Neuronal stem cell (in vitro differentiated cells): Measurements from ENCODE around the gene PAPLN.
A peak's percentile ranks its signal among the peaks of the same experiment; 100 is the strongest.

ENCODE experiments used
- DNase-seq: peaks from one replicate; pipeline ENCODE4 v3.0.0-alpha.2; 2013; ENCODE audit warnings: low spot score
- H2AFZ ChIP-seq: one replicate; pipeline ENCODE4 v1.6.1; 2013; ENCODE audit warnings: mild to moderate bottlenecking, low read length, inconsistent platforms
- H2AK5ac ChIP-seq: 2 replicates; pipeline ENCODE4 v1.6.1; 2013; ENCODE audit warnings: low read depth, mild to moderate bottlenecking, inconsistent platforms, low read length, moderate library complexity, mixed read lengths
- H2BK120ac ChIP-seq: 2 replicates; pipeline ENCODE4 v1.6.1; 2013; ENCODE audit warnings: low read depth, mild to moderate bottlenecking, inconsistent platforms, low read length, moderate library complexity, mixed read lengths
- H2BK12ac ChIP-seq: one replicate; pipeline ENCODE4 v1.6.1; 2013; ENCODE audit warnings: low read length, inconsistent platforms
- H2BK15ac ChIP-seq: 2 replicates; pipeline ENCODE4 v1.6.1; 2013; ENCODE audit warnings: mild to moderate bottlenecking, low read length, inconsistent platforms, mixed read lengths
- H2BK5ac ChIP-seq: one replicate; pipeline ENCODE4 v1.6.1; 2013; ENCODE audit warnings: inconsistent platforms, mild to moderate bottlenecking, low read length, moderate library complexity
- H3K14ac ChIP-seq: one replicate; pipeline ENCODE4 v1.6.1; 2013; ENCODE audit warnings: low read length, inconsistent platforms
- H3K18ac ChIP-seq: 2 replicates; pipeline ENCODE4 v1.6.1; 2013; ENCODE audit warnings: low read length, inconsistent platforms
- H3K23ac ChIP-seq: 2 replicates; pipeline ENCODE4 v1.6.1; 2013; ENCODE audit warnings: low read depth, mild to moderate bottlenecking, mixed read lengths, low read length, inconsistent platforms; ENCODE audit not compliant: poor library complexity
- H3K27ac ChIP-seq: replicated peaks from 3 replicates; pipeline ENCODE4 v1.5.1; 2013; ENCODE audit warnings: low read length, inconsistent platforms
- H3K27me3 ChIP-seq, 3 experiments: 2 replicates each; pipeline ENCODE4 v1.6.1; 2013; ENCODE audit warnings: low read length in 3 of 3, mild to moderate bottlenecking in 2 of 3, inconsistent platforms in 1 of 3, low read depth in 1 of 3, mixed read lengths in 1 of 3, moderate library complexity in 1 of 3; ENCODE audit not compliant: control insufficient read depth in 3 of 3, insufficient read depth in 3 of 3
- H3K36me3 ChIP-seq, 2 donors: replicated peaks in 1 of 2; 2 replicates each; pipeline ENCODE4 v1.6.1; 2013; ENCODE audit warnings: low read length in 2 of 2; ENCODE audit not compliant: control insufficient read depth in 2 of 2, insufficient read depth in 2 of 2
- H3K4ac ChIP-seq: 2 replicates; pipeline ENCODE4 v1.6.1; 2013; ENCODE audit warnings: inconsistent platforms, mild to moderate bottlenecking, low read length, moderate library complexity
- H3K4me1 ChIP-seq, 2 donors: 1 replicate in 1 of 2; 2 replicates in 1 of 2; pipeline ENCODE4 v1.6.1; 2013; ENCODE audit warnings: low read length in 2 of 2, low read depth in 1 of 2; ENCODE audit not compliant: control insufficient read depth in 2 of 2, insufficient read depth in 1 of 2
- H3K4me2 ChIP-seq: one replicate; pipeline ENCODE4 v1.6.1; 2013; ENCODE audit warnings: mild to moderate bottlenecking, low read length, inconsistent platforms; ENCODE audit not compliant: insufficient read depth, poor library complexity, severe bottlenecking
- H3K4me3 ChIP-seq, 2 donors: 2 replicates each; pipeline ENCODE4 v1.5.1; 2013; ENCODE audit warnings: low read length in 2 of 2, mild to moderate bottlenecking in 2 of 2, inconsistent platforms in 1 of 2, moderate library complexity in 1 of 2
- H3K79me1 ChIP-seq: one replicate; pipeline ENCODE4 v1.6.1; 2013; ENCODE audit warnings: low read depth, mild to moderate bottlenecking, inconsistent platforms, low read length, moderate library complexity
- H3K9ac ChIP-seq: one replicate; pipeline ENCODE4 v1.6.1; 2013; ENCODE audit warnings: mild to moderate bottlenecking, low read depth, low read length, inconsistent platforms; ENCODE audit not compliant: poor library complexity
- H3K9me3 ChIP-seq, 2 donors: replicated peaks in 1 of 2; 2 replicates each; pipeline versions ENCODE3 to v1.6.1; 2013; ENCODE audit warnings: low read length in 2 of 2, mild to moderate bottlenecking in 2 of 2, inconsistent platforms in 1 of 2, low read depth in 1 of 2, mixed read lengths in 1 of 2, moderate library complexity in 1 of 2; ENCODE audit not compliant: control insufficient read depth in 2 of 2, insufficient read depth in 1 of 2
- H4K8ac ChIP-seq: one replicate; pipeline ENCODE4 v1.6.1; 2013; ENCODE audit warnings: low read depth, mild to moderate bottlenecking, inconsistent platforms, low read length, moderate library complexity
- H4K91ac ChIP-seq: one replicate; pipeline ENCODE4 v1.6.1; 2013; ENCODE audit warnings: low read length, low read depth, mild to moderate bottlenecking, inconsistent platforms; ENCODE audit not compliant: poor library complexity
- WGBS, 2 donors: extraction: QIAGEN DNeasy Blood & Tissue Kit; methylation state at CpG; one replicate each; pipeline ENCODE4 v1.1.7; 2013; ENCODE audit warnings: missing lambda C conversion rate in 2 of 2, mixed read lengths in 1 of 2; ENCODE audit not compliant: insufficient read length in 2 of 2, insufficient replicate concordance in 1 of 2; ENCODE audit errors: extremely low coverage in 2 of 2; 5-methylcytosine and 5-hydroxymethylcytosine counted together

PAPLN gene

GRCh38 chr14:73264080-73264884 lies 27.0 kb downstream of the PAPLN start:
- no peak overlapping the region for H2BK120ac ChIP-seq
- H2AK5ac ChIP-seq, result no peak overlapping the region
- H2BK15ac ChIP-seq, result no peak overlapping the region
- peaks cover 10 to 13% of the 10 kb centered on the region in 2 donors for H3K4me1 ChIP-seq
- H3K4ac ChIP-seq, result peak overlapping the region; percentile 13
- H3K9me3 ChIP-seq, result no peaks in the 10 kb centered on the region
- no peak overlapping the region for H2BK12ac ChIP-seq
- H2BK5ac ChIP-seq, result no peak overlapping the region
- H3K36me3 ChIP-seq, result peaks cover 0 to 34% of the 10 kb centered on the region in 2 donors
- no peak overlapping the region for H4K8ac ChIP-seq
- no CpG with 5 or more reads among the region's 23 CpGs for WGBS, 2 donors
- no peak overlapping the region for H3K4me2 ChIP-seq
- no peak overlapping the region for H3K27ac ChIP-seq
- DNase-seq, result no peak
- peaks cover 2% of the 10 kb centered on the region for H3K79me1 ChIP-seq
- no peak overlapping the region for H4K91ac ChIP-seq
- H3K14ac ChIP-seq, result no peak overlapping the region
- H3K23ac ChIP-seq, result peak overlapping the region; percentile 87
- H3K27me3 ChIP-seq, result no peaks in the 10 kb centered on the region
- H3K9ac ChIP-seq, result no peak overlapping the region
- peak overlapping the region; percentile 3 for H3K18ac ChIP-seq
- H3K4me3 ChIP-seq, result no peak overlapping the region
- no peak overlapping the region for H2AFZ ChIP-seq

GRCh38 chr14:73264885-73265720 lies 27.8 kb downstream of the PAPLN start:
- peaks cover 0 to 34% of the 10 kb centered on the region in 2 donors for H3K36me3 ChIP-seq
- no peak overlapping the region for H3K4ac ChIP-seq
- no peak overlapping the region for H3K23ac ChIP-seq
- no peak overlapping the region for H2BK120ac ChIP-seq
- no peak overlapping the region for H3K18ac ChIP-seq
- H4K91ac ChIP-seq, result no peak overlapping the region
- no peak overlapping the region for H2BK12ac ChIP-seq
- H3K79me1 ChIP-seq, result peaks cover 2% of the 10 kb centered on the region
- H3K4me3 ChIP-seq, result no peak overlapping the region
- no peak for DNase-seq
- H2AK5ac ChIP-seq, result no peak overlapping the region
- H2BK5ac ChIP-seq, result no peak overlapping the region
- no peaks in the 10 kb centered on the region for H3K27me3 ChIP-seq
- peak overlapping the region; percentile 0 for H2AFZ ChIP-seq
- H3K14ac ChIP-seq, result peak overlapping the region; percentile 95
- H3K9ac ChIP-seq, result no peak overlapping the region
- no peak overlapping the region for H4K8ac ChIP-seq
- no peak overlapping the region for H3K4me2 ChIP-seq
- H3K27ac ChIP-seq, result no peak overlapping the region
- WGBS, 2 donors, result no CpG with 5 or more reads among the region's 18 CpGs
- peaks cover 10 to 13% of the 10 kb centered on the region in 2 donors for H3K4me1 ChIP-seq
- H2BK15ac ChIP-seq, result no peak overlapping the region
- no peaks in the 10 kb centered on the region for H3K9me3 ChIP-seq

- no peak overlapping the region for H3K23ac ChIP-seq
- no peak overlapping the region for H3K14ac ChIP-seq
- H3K4ac ChIP-seq, result no peak overlapping the region
- H3K4me3 ChIP-seq, result no peak overlapping the region
- H3K4me2 ChIP-seq, result no peak overlapping the region
- no peak overlapping the region for H3K18ac ChIP-seq
- H2BK5ac ChIP-seq, result no peak overlapping the region
- H2BK12ac ChIP-seq, result no peak overlapping the region
- H2AK5ac ChIP-seq, result no peak overlapping the region
- H3K9me3 ChIP-seq, result no peaks in the 10 kb centered on the region
- no CpG with 5 or more reads among the region's 3 CpGs for WGBS, 2 donors
- no peak overlapping the region for H3K27ac ChIP-seq
- peaks cover 10 to 13% of the 10 kb centered on the region in 2 donors for H3K4me1 ChIP-seq
- no peak overlapping the region for H4K8ac ChIP-seq
- no peak overlapping the region for H4K91ac ChIP-seq
- no peaks in the 10 kb centered on the region for H3K27me3 ChIP-seq
- no peak overlapping the region for H2BK15ac ChIP-seq
- peaks cover 3 to 34% of the 10 kb centered on the region in 2 donors for H3K36me3 ChIP-seq
- no peak overlapping the region for H2BK120ac ChIP-seq
- no peak for DNase-seq
- peak overlapping the region; percentile 0 for H2AFZ ChIP-seq
- no peak overlapping the region for H3K9ac ChIP-seq
- H3K79me1 ChIP-seq, result peaks cover 2% of the 10 kb centered on the region
These were observed 28.4 kb downstream of the PAPLN start for GRCh38 chr14:73265721-73266046.

DNA sequence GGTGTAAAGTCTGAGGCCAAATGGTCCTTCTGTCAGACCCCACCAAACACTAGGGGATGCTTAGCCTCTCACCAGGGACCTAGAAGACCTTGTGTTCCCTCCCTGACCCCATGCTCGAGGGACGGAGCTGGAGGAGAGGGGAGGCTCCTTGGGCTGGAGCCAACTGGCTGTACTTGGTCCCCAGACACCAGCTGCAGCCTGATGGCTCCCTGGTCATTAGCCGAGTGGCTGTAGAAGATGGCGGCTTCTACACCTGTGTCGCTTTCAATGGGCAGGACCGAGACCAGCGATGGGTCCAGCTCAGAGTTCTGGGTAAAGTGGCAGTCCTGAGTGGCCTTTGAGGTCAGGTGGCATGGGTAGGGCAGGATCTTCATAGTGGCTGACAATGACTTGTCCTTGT lies 29.0 kb downstream of the PAPLN start:
- no peak overlapping the region for H3K14ac ChIP-seq
- no peak for DNase-seq
- H3K27me3 ChIP-seq, result no peaks in the 10 kb centered on the region
- peaks cover 3 to 34% of the 10 kb centered on the region in 2 donors for H3K36me3 ChIP-seq
- no peak overlapping the region for H4K91ac ChIP-seq
- H4K8ac ChIP-seq, result no peak overlapping the region
- H2BK15ac ChIP-seq, result no peak overlapping the region
- no peak overlapping the region for H2BK120ac ChIP-seq
- H3K9me3 ChIP-seq, result no peaks in the 10 kb centered on the region
- H3K4ac ChIP-seq, result no peak overlapping the region
- H3K4me2 ChIP-seq, result no peak overlapping the region
- no peak overlapping the region for H2AK5ac ChIP-seq
- peaks cover 5 to 7% of the 10 kb centered on the region in 2 donors for H3K4me1 ChIP-seq
- H3K23ac ChIP-seq, result no peak overlapping the region
- peaks cover 2% of the 10 kb centered on the region for H3K79me1 ChIP-seq
- no peak overlapping the region for H3K9ac ChIP-seq
- H3K4me3 ChIP-seq, result no peak overlapping the region
- no peak overlapping the region for H3K18ac ChIP-seq
- no peak overlapping the region for H2AFZ ChIP-seq
- H3K27ac ChIP-seq, result no peak overlapping the region
- no peak overlapping the region for H2BK5ac ChIP-seq
- H2BK12ac ChIP-seq, result no peak overlapping the region
- WGBS, 2 donors, result no CpG with 5 or more reads among the region's 7 CpGs
